Measurements from ENCODE around the gene TBC1D14. TPM values are rescaled to one million over a fixed set of nuclear protein-coding genes. Genes with fewer than 3 reads are reported as not detected.

Gene TBC1D14
- total and polyA plus RNA-seq, 9 of the 15 experiments (the other 6 are each of a cell fraction or from before 2014, with no cell fraction given) = 2.1 to 59.6 (median 44.8) TPM

GRCh38 chr4:7067452-7068278 lies 158.0 kb downstream of the TBC1D14 start, which contains the start of gene GRPEL1 (continued):
- peak; percentile 47 for TF ChIP-seq U2AF1 (optimal IDR thresholded peaks at IDR 0.05; ENCODE audit: low read depth, low read length)
- no peak for TF ChIP-seq HEY1 (CRISPR knock-in tag; IDR thresholded peaks at IDR 0.05; ENCODE audit: borderline replicate concordance)
- no peak for TF ChIP-seq LCOR (CRISPR knock-in tag; IDR thresholded peaks at IDR 0.05)
- TF ChIP-seq FOS (IDR thresholded peaks at IDR 0.05; ENCODE audit: extremely low read depth, insufficient read length) = peak; percentile 81
- no peak; the same call in 1 of the 2 replicates for TF ChIP-seq ETS1 (conservative IDR thresholded peaks at IDR 0.05; ENCODE audit: control insufficient read depth, low read depth, low read length)
- TF ChIP-seq ZNF511 (CRISPR knock-in tag; IDR thresholded peaks at IDR 0.05) = peak; percentile 70
- peak; percentile 48; the same call in 1 of the 2 replicates for TF ChIP-seq USF1 (CRISPR knock-in tag; IDR thresholded peaks at IDR 0.05)
- TF ChIP-seq MGA (IDR thresholded peaks at IDR 0.05) = peak; percentile 92
- TF ChIP-seq NFIX (CRISPR knock-in tag; IDR thresholded peaks at IDR 0.05; ENCODE audit: low read depth) = no peak
- TF ChIP-seq SRSF7 (optimal IDR thresholded peaks at IDR 0.05; ENCODE audit: low read depth, low read length) = no peak
- peak; percentile 94 for TF ChIP-seq SP1 (CRISPR knock-in tag; IDR thresholded peaks at IDR 0.05)
- peak; percentile 41; the same call in 1 of the 2 replicates for TF ChIP-seq MYC (IDR thresholded peaks at IDR 0.05; ENCODE audit: low read depth, low read length)
- TF ChIP-seq MYC (CRISPR knock-in tag; IDR thresholded peaks at IDR 0.05; ENCODE audit: borderline replicate concordance, low read depth) = no peak

All from K562 (cell line).